Stimulated activated CD8-positive, alpha-beta memory T cell treated with anti-CD3 and anti-CD28 coated beads, Interleukin-2, amount 100 ng/mL, for 48 hours (primary cell): ENCODE measurements around the gene TSFM.
A peak's percentile ranks its signal among the peaks of the same experiment; 100 is the strongest.

Source experiments
- DNase-seq, 2 donors: peaks; one replicate each; pipeline ENCODE4 v3.0.0-alpha.2; 2020; ENCODE audit warnings: low read depth in 2 of 2

TSFM gene

DNA sequence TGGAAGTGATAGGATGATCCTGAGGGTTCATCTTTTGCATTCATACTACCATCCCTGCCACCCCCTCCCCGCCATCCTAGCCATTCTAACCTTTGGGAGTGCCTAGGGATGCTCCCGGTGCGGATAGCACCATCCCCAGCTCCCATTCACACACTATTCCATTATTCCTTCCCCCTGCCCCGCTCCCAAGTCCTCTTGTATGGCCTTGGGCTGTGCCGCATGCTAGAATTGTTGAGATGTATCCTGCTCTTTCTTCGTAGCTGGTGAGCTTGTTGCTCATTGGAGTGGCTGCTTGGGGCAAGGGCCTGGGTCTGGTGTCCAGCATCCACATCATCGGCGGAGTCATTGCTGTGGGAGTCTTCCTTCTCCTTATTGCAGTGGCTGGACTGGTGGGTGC lies 37.1 kb upstream of the TSFM start:
- DNase-seq, result no peak

DNA sequence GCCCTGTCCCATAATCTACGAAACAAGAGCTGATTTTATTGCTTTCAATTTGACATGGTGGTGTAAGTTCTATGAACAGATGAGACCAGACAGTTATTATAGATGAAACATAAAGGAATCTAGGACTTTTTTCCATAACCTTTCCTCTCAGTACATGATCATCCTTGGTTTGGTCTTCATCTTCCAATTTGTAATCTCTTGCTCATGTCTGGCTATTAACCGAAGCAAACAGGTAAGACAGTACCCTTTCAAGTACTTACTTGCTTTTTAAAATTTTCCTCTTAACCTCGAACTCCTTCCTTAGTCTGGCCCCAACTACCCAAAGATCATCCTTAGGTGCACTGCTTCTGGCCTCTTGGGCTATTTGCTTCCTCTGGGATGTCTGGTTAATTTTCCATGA lies 36.6 kb upstream of the TSFM start:
- DNase-seq, result no peak

DNA sequence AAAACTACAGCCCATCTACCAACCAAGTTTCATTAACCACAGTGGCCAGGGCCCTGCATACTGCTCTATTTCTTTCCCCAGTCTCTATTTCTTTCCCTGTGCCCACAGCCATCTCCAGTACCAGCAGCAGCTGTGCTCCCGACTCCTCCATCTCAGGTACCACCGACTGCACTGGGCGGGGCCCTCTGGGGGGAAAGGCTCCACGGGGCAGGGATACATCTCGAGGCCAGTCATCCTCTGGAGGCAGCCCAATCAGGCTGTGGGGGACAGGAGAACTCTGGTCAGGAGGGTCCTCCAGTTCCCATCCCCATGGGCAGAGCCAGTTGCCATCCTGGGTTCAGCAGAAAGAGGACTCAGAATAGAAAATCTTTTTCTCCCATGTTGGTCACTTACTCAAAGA lies 33.5 kb upstream of the TSFM start:
- no peak for DNase-seq

DNA sequence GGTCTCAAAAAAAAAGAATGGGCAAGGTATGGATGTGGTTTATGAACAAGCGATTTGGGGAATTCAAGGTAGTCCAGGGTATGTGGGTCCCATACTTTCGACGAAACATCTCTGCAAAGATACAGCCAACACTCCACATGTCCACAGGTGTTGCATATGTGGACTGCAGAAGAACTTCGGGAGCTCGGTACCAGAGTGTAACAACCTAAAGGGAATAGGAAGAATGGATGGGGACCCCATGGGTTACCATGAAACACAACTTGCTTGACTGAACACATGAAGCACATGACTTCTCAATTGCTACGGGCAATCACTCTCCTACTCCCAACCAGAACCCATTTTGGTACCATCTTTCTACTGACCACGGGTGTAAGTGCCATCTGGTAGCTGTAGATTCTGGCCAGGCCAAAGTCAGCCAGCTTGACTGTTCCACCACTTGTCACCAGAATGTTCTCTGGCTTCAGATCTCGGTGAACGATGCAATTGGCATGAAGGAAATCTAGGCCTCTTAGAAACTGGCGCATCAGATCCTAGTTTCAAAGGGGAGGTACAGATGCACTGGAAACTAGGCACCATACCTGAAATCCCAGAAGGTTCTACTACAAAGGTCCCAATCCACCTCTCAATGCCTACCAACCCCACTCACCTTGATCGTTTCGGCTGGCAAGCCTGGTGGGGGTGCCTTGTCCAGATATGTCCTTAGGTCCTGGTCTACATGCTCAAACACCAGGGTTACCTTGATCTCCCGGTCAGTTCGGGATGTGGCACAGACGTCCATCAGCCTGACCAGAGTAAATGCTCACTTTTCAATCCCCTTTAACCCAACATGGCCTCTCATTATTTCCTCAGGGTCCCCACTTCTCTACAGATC lies 31.8 kb upstream of the TSFM start:
- no peak for DNase-seq

DNA sequence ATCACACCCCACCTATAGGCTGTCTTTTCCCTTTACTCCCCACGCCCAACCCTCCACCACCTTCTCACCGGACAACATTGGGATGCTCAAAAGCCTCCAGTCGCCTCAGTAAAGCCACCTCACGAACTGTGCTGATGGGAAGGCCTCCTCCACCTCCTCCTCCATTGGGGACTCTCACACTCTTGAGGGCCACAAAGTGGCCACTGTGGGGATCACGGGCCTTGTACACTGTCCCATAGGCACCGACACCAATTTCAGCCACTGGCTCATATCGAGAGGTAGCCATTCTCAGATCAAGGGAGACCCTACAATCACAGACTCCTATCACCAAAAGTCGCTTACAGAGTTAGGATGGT lies 31.2 kb upstream of the TSFM start:
- no peak for DNase-seq

DNA sequence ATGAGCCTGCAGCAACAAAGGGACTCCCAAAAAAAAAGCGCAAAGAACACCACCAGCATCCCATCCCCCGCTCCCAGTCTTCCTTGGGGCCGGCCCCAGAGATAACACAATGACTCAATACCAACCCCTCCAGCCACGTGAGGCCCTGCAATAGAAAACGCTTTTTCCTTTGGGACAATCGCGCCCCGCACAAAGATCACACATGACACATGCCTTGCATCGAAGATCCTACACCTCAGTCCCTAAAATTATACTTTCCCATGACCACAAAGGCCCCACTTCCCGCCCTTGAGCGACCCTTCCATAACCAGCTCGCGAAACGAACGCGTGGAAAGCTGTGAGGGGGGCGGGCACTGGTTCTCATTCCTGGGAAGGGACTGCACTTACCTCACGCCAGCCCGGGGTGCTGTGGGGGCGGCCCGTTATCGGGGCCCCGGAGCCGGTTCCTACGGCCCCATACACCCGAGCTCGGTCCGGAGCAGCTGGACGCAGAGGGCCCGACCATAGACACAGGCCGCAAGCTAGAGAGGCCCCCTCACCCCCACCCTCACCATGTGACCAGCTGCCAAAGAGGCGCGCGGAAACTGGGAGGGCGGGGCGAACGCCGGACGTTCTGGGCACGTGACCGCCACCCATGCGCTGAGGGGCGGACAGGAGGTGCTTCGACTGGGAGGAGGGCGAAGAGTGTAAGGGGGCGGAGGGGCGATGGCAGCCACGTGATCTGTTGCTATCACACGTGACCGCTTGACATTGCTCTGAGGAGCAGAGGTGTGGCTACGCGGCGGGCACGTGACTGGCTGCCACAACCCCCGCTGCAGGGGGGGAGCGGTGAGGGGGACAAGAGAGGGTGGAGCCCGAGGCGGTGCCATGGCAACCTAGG lies 30.6 kb upstream of the TSFM start, which contains the start of gene CDK4:
Gene CDK4, minus strand, starts transcription at position 523 of the 880 bp plus-strand sequence. CDS start 593 bp downstream, outside the sequence.
- peak; percentile 97 to 98 for DNase-seq

DNA sequence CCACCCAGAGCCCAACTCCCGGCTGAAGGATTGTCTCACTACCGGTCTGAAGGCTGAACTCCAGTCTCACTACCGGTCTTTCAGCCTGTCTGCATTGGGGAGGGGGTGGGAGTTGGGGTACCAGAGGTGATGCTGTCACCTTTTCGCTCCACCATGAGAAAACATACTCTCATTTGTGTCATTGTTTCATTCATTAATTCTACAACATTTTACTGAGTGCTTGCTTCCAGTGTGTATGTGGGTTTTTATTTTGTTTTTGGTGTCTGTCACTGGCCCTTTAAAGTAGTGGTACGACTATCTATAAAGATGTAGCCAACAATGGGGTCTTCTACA lies 30.0 kb upstream of the TSFM start:
- no peak for DNase-seq

DNA sequence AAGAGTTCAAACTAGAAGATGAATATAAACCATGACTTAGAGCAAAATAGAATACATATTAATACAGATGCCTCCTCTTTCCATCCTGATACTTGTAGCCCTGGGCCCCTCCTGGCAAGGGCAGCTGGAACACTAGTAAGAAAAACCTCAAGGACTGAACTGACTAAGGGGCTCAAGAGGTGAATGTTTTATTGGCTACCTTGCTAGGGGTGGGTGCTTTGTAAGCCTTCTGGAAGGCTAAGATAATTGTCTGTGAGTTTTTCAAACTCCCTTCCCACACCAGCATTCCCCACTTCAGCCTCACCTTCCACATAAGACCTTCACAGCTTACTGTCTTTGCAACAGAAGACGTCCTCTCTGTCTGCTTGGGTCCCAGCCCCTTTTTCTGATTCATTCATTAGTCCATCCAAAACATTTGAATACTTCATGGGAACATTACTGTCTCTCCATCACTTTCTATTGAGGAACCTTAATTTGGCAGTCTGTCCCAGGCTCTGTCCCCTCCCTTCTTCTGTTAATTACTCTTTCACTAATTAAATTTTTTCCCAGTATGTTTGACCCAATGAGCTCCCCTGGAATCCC lies 28.7 kb upstream of the TSFM start:
- DNase-seq, result no peak

DNA sequence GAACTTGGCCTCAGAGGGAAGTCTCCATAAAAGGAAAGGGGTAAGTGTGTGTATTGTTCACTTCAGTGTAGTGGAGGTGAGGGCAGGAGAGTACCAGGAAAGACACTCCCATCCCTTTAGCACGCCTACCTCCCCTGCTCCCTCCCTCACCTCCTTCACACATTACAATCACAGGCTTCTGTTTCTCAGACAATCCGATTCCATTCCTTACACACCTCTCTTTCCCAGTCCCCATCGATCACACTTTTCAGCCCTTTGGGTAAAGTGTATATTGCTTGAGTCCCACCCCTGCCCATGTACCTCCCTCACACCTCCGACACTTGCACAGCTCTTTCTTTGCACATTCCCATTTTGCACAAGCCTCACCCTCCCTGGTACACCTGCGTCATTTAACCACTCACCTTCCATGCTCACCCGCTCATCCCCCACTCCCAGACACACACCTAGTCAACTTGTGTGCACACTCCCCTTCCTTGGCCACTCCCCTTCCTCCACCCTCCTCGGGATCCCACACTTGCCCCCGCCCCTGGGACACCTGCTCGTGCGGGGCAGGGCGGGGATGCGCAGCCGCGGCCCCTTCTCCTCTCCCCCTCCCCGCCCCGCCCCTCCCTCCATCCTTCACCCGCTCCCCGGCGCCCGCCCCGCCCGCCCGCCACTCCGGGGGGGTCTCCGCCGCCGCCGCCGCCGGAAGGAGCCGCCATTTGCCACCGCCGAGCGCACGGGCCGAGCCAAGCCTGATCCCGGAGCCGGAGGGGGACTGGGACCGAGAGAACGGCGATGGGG lies 28.0 kb upstream of the TSFM start, which contains the start of gene MARCHF9:
Gene MARCHF9, plus strand, starts transcription at position 693 of the 783 bp plus-strand sequence. CDS start 426 bp downstream, outside the sequence.
- peak; percentile 74 to 84 for DNase-seq

DNA sequence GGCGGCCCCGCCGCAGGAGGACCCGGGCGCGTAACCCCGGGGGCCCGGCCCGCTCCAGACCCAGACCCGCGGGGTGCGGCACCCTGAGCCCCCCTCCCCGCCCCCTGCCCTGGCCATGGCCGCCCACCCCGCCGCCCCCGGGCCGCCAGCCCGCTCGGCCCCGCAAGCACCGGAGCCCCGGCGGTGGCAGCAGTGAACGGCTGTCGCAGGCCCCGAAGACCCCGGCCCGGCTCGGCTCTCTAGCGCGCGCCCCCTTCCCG lies 27.5 kb upstream of the TSFM start:
- no peak for DNase-seq

DNA sequence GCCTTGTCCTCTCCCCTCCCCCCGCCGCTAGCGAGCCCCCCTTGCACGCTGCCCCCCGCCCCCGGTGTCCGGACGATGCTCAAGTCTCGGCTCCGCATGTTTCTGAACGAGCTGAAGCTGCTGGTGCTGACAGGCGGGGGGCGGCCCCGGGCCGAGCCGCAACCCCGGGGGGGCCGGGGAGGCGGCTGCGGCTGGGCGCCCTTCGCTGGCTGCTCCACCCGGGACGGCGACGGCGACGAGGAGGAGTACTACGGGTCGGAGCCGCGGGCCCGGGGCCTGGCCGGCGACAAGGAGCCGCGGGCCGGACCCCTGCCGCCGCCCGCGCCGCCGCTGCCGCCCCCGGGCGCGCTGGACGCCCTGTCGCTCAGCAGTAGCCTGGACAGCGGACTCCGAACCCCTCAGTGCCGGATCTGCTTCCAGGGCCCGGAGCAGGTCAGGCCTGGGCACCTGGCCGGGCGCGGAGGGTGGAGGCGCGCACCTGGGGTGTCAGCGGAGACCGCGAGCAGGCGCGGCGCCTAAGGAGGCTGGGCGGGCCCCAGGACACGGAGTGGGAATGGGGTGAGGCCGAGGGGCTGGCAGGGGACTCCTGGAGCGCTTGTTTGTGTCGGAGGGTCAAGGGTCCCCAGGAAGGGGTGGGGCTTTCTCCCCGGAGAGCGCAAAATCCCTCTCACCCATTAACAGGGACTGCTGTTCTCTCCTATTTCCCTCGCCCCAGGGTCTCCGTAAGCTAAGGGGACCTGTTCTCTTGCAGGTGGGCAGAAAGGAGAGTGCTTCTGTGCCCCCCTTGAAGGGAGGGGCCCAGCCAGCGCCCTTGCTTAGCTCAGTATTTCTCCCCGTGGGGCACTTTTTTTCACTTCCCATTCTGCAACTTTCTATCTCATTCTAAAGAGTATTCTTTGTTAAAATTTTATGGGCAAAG lies 26.9 kb upstream of the TSFM start:
- DNase-seq, result no peak

DNA sequence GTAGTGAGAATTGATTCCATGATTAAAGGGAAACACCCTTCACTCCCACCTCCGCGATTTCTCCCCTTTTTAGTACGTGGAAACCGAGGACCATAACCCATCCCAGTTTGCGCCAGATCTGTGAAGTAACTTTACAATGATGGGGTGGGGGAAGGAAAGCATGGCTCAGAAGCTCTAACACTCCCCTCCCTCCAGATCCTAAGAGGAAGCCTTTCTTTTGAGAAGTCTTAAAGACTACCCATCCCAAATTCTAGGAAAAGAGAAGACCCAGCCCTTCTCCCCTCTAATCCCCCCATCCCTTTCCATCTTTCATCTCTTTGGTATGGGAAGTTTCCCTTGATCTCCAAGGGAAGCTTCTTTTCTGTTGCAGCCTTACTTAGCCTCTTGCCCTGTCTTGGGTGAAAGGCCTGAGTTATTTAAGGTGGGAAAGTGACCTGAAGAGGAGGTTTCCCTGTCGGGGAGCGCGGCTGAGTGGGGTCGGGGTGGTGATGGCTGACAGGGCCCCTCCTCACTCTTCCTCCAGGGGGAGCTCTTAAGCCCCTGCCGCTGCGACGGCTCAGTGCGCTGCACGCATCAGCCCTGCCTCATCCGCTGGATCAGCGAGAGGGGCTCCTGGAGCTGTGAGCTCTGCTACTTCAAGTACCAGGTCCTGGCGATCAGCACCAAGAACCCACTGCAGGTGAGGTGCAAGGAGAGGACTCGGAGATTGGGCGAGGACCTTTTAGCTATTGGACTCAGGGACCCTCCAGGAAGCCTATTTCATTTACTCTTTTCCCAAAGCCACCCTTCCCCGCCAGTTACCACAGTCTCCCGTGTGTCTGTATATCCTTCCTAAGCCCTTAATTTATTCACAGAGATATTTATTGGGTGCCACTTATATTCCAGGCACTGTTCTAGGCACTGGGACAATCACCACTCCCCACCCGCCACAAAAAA lies 25.9 kb upstream of the TSFM start:
- DNase-seq, result peak; percentile 57 to 69

DNA sequence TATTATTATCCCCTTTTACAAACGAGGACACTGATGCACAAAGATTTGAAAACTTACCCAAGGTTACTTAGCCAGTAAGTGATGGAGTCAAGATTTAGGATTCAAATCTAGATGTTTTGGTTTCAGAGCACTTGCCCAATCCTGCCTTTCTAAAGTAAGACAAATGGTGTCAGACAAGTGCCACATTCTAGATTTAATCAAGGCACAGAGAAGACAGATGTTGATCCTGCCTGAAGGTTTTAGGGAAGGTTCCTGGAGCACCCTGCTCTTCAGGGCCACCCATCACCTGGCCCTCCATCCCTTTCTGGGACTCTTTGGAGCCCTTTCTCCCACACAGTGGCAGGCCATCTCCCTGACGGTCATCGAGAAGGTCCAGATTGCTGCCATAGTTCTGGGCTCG lies 24.8 kb upstream of the TSFM start:
- DNase-seq, result no peak

DNA sequence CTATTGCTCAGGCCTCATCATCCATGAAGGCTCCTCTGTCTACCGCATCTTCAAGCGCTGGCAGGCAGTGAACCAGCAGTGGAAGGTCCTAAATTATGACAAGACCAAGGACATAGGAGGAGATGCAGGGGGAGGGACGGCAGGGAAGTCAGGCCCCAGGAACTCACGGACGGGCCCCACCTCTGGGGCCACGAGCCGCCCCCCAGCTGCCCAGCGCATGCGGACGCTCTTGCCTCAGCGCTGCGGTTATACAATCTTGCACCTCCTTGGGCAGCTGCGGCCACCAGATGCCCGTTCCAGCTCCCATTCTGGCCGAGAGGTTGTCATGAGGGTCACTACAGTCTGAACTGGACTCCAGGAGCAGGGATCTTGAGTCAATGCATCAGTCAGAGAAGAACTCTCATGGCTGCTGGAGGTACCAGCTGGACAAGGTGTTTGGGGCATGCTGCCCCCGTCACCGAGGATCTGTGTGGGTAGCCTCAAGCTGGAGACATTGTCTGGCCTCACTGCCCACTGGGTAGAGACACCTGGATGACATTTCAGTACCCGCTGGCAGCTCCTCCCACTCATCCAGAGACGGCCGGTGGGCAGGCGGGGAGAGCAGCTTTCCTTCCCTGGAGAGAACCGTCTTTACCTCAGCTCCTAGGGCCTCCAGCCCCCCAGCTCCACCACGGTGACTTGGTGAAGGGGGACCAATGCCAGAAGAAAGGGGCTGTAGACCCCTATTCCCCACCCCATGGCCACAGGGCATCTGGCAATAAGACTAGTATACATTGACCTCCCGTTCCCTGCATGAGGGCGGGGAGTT lies 23.8 kb upstream of the TSFM start:
- no peak for DNase-seq

DNA sequence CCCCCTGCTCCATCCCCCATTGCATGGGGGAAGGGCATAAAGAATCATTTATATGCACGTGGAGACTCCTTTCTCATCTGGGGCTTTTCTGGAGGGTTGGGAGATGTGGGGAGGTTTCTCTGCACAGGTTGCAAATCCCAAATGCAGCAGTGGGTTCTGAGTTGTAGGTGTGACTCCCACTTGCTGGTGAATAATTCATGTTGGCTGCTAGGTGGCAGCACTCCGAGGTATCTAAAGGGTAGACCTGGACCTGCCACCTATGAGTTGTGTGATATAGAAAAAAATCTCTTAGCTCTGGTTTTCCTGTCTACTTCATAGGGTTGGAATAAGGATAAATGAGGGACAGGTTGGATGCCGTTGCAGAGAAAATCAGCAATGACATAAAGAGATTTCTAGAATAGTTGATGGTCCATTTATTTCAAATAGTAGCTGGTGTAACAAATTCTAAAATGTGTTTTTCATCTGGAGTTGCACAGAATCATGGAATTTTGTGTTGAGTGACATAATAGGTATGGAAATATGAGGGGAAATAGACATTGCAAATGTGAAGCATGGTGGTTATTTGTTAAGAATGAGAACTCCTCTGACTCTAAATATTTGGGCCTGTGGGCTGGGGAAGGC lies 23.1 kb upstream of the TSFM start:
- DNase-seq, result no peak

DNA sequence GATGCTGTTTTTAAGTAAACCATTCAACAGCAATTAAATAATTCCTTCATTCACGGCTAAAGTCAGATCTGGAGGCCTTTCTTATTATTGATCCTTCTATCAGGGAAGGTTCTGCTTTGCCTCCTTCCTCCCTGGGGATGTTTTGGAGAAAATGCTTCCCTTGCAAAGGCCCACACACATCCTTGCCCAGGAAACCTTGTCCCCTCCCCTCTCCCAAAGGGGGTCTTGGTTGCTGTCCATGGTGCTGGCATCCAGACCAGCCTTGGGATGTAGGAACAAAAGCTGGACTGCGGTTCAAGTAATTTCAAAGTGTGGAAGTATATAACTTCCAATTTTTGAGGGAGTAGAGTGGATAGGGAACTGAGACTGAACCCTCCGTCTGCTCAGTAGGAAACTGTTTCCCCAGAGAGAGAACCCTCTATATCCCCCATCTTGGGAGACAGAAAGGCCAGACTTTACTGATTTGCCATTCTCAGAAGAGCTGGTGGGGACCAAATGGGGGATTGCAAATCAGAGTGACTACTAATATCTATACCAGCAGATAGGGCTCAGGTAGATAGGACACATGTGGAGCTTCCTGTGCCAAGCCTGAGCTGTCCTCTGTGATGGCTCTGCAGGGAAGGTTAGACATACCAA lies 22.1 kb upstream of the TSFM start:
- no peak for DNase-seq

DNA sequence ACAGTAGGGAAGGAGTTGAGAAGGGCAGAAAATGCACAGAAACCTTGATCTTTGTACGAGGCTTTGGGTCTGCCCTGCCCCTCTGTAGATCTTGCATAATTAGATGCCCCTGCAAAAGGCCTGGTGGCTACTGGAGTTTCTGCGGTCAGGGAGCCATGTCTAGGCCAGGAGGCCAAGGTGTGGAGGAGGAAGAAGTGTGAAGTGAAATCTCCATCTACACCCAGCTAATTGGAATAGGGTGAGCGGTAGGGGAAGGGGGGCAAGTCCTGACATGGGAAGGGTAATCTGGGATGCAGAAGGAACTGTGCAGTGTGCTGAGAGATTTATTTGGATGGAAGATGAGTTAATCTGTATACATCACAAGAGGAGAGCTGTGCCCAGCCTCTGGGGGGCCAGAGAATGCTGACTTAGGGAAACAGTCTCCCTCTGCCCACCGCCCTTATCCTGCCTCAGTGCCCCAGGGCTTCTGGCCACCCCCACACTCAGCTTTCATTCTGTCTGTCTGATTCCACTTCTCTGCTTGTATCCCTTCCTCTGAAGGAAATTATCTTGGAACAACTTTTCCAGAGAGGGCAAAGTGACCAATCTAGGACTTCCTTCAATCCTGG lies 21.1 kb upstream of the TSFM start:
- no peak for DNase-seq

DNA sequence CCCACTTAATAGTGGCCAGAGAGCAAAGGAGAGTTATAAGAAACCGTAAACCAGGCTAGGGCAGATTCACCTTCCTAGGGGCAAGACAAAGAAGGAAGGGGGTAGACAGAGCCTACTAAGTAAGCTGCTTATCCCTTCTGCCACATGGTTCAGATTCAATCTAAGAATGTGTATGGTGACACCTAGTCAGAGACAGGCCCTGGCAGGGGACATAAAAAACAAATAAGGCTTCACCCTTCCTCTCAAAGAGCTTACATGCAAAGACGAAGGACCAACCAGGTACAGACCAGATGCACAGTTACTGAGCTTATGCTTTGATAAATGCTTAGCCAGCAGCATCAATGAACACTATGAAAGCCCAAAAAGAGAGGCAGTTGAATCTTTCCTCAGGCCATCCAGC lies 20.1 kb upstream of the TSFM start:
- no peak for DNase-seq
